Trophoblast cell (in vitro differentiated cells and primary cell): ENCODE measurements around the gene SOBP.

Experiments
- DNase-seq, 2 donors: peaks; one replicate each; pipeline ENCODE4 v3.0.0-alpha.2; 2016
- H2AFZ ChIP-seq: 2 replicates; pipeline ENCODE4 v1.6.1; 2013; ENCODE audit warnings: low read length, moderate library complexity, mild to moderate bottlenecking; ENCODE audit not compliant: insufficient read depth, poor library complexity
- H2AK5ac ChIP-seq: 2 replicates; pipeline ENCODE4 v1.6.1; 2013; ENCODE audit warnings: mild to moderate bottlenecking, low read length
- H2BK120ac ChIP-seq: 2 replicates; pipeline ENCODE4 v1.6.1; 2013; ENCODE audit warnings: low read length, mild to moderate bottlenecking, moderate library complexity; ENCODE audit not compliant: insufficient read depth, poor library complexity
- H2BK12ac ChIP-seq: 2 replicates; pipeline ENCODE4 v1.6.1; 2013; ENCODE audit warnings: mild to moderate bottlenecking, low read length, moderate library complexity
- H2BK5ac ChIP-seq: 2 replicates; pipeline ENCODE4 v1.6.1; 2013; ENCODE audit warnings: low read length, low read depth, moderate library complexity, mild to moderate bottlenecking; ENCODE audit not compliant: poor library complexity
- H3K14ac ChIP-seq: 2 replicates; pipeline ENCODE4 v1.6.1; 2013; ENCODE audit warnings: mild to moderate bottlenecking, low read length
- H3K18ac ChIP-seq: 2 replicates; pipeline ENCODE4 v1.6.1; 2013; ENCODE audit warnings: mild to moderate bottlenecking, low read length
- H3K23ac ChIP-seq: 2 replicates; pipeline ENCODE4 v1.6.1; 2013; ENCODE audit warnings: low read length
- H3K27ac ChIP-seq: 2 replicates; pipeline ENCODE4 v1.5.1; 2013; ENCODE audit warnings: low read depth, mild to moderate bottlenecking, inconsistent platforms, low read length, moderate library complexity
- H3K27me3 ChIP-seq: 2 replicates; pipeline ENCODE4 v1.6.1; 2013; ENCODE audit warnings: inconsistent platforms, mild to moderate bottlenecking, low read length, moderate library complexity; ENCODE audit not compliant: insufficient read depth
- H3K36me3 ChIP-seq, 2 experiments: 1 replicate in 1 of 2; 2 replicates in 1 of 2; pipeline ENCODE4 v1.6.1; 2013; ENCODE audit warnings: low read length in 2 of 2, mild to moderate bottlenecking in 2 of 2, moderate library complexity in 1 of 2; ENCODE audit not compliant: insufficient read depth in 2 of 2, control insufficient read depth in 1 of 2
- H3K4ac ChIP-seq: 2 replicates; pipeline ENCODE4 v1.6.1; 2013; ENCODE audit warnings: low read depth, mild to moderate bottlenecking, low read length, moderate library complexity
- H3K4me1 ChIP-seq, 2 experiments: 1 replicate in 1 of 2; 2 replicates in 1 of 2; pipeline ENCODE4 v1.6.1; 2013; ENCODE audit warnings: low read length in 2 of 2, mild to moderate bottlenecking in 2 of 2, moderate library complexity in 1 of 2; ENCODE audit not compliant: insufficient read depth in 2 of 2, control insufficient read depth in 1 of 2
- H3K4me2 ChIP-seq: 2 replicates; pipeline ENCODE4 v1.6.1; 2013; ENCODE audit warnings: inconsistent platforms, mild to moderate bottlenecking, low read length, moderate library complexity
- H3K4me3 ChIP-seq: 2 replicates; pipeline ENCODE4 v1.5.1; 2013; ENCODE audit warnings: mild to moderate bottlenecking, low read depth, low read length, inconsistent platforms
- H3K79me1 ChIP-seq: one replicate; pipeline ENCODE4 v1.6.1; 2013; ENCODE audit warnings: low read length
- H3K79me2 ChIP-seq: 2 replicates; pipeline ENCODE4 v1.6.1; 2013; ENCODE audit warnings: low read length, mild to moderate bottlenecking; ENCODE audit not compliant: control insufficient read depth, insufficient read depth, poor library complexity
- H3K9ac ChIP-seq: 2 replicates; pipeline ENCODE4 v1.6.1; 2013; ENCODE audit warnings: mild to moderate bottlenecking, low read length
- H3K9me3 ChIP-seq: 2 replicates; pipeline ENCODE4 v1.6.1; 2013; ENCODE audit warnings: low read depth, mild to moderate bottlenecking, control low read depth, inconsistent platforms, low read length; ENCODE audit not compliant: insufficient read depth
- H4K12ac ChIP-seq: 2 replicates; pipeline ENCODE4 v1.6.1; 2013; ENCODE audit warnings: low read depth, mild to moderate bottlenecking, low read length, moderate library complexity
- H4K8ac ChIP-seq: 2 replicates; pipeline ENCODE4 v1.6.1; 2013; ENCODE audit warnings: low read depth, mild to moderate bottlenecking, low read length, moderate library complexity
- H4K91ac ChIP-seq: one replicate; pipeline ENCODE4 v1.6.1; 2013; ENCODE audit warnings: low read depth, mild to moderate bottlenecking, low read length, moderate library complexity
- WGBS: extraction: QIAGEN DNeasy Blood & Tissue Kit; methylation state at CpG from one replicate; pipeline ENCODE4 v1.1.7; 2013; ENCODE audit warnings: missing lambda C conversion rate; ENCODE audit not compliant: insufficient read length, insufficient coverage; ENCODE audit errors: extremely low coverage; 5-methylcytosine and 5-hydroxymethylcytosine counted together

The SOBP gene

GRCh38 chr6:107511511-107511993 is 21.6 kb downstream of the SOBP start:
- Histone ChIP-seq H3K79me1 (no peaks in the 10 kb centered on the region), H3K79me2 (no peaks in the 10 kb centered on the region), H3K36me3 (no peaks in the 10 kb centered on the region), H2AK5ac (no peak overlapping the region), H2BK5ac (no peak overlapping the region), H3K4me3 (no peak overlapping the region), H3K4me2 (no peak overlapping the region), H4K12ac (no peak overlapping the region), H3K9ac (no peak overlapping the region), H3K27me3 (no peaks in the 10 kb centered on the region), H3K14ac (no peak overlapping the region), H4K91ac (no peak overlapping the region), H3K4ac (no peak overlapping the region), H3K9me3 (peaks cover 2% of the 10 kb centered on the region), H2AFZ (no peak overlapping the region), H3K27ac (no peak overlapping the region), H4K8ac (no peak overlapping the region), H3K4me1 (no peaks in the 10 kb centered on the region), H2BK120ac (no peak overlapping the region), H2BK12ac (no peak overlapping the region), H3K18ac (no peak overlapping the region), H3K23ac (no peak overlapping the region)
- WGBS: no CpG with 5 or more reads among the region's 5 CpGs
- no peak for DNase-seq

GRCh38 chr6:107513214-107513613 is 23.3 kb downstream of the SOBP start:
- Histone ChIP-seq H3K4me1 (no peaks in the 10 kb centered on the region), H3K4me2 (no peak overlapping the region), H3K79me1 (no peaks in the 10 kb centered on the region), H3K27ac (no peak overlapping the region), H2AFZ (no peak overlapping the region), H3K9ac (no peak overlapping the region), H3K23ac (no peak overlapping the region), H3K4me3 (no peak overlapping the region), H3K36me3 (no peaks in the 10 kb centered on the region), H4K91ac (no peak overlapping the region), H4K8ac (no peak overlapping the region), H3K9me3 (peaks cover 2% of the 10 kb centered on the region), H3K14ac (no peak overlapping the region), H2BK120ac (no peak overlapping the region), H2AK5ac (no peak overlapping the region), H2BK5ac (no peak overlapping the region), H4K12ac (no peak overlapping the region), H2BK12ac (no peak overlapping the region), H3K79me2 (no peaks in the 10 kb centered on the region), H3K18ac (no peak overlapping the region), H3K4ac (no peak overlapping the region), H3K27me3 (no peaks in the 10 kb centered on the region)
- WGBS: no CpG with 5 or more reads among the region's 2 CpGs
- DNase-seq: no peak

- Histone ChIP-seq H3K79me1 (no peaks in the 10 kb centered on the region), H3K36me3 (no peaks in the 10 kb centered on the region), H3K23ac (no peak overlapping the region), H3K4me2 (no peak overlapping the region), H4K8ac (no peak overlapping the region), H3K4me3 (no peak overlapping the region), H4K12ac (no peak overlapping the region), H2BK5ac (no peak overlapping the region), H3K4ac (no peak overlapping the region), H2AK5ac (no peak overlapping the region), H2BK12ac (no peak overlapping the region), H3K18ac (no peak overlapping the region), H3K4me1 (no peaks in the 10 kb centered on the region), H3K79me2 (no peaks in the 10 kb centered on the region), H3K27me3 (no peaks in the 10 kb centered on the region), H3K9me3 (peaks cover 2% of the 10 kb centered on the region), H2BK120ac (no peak overlapping the region), H3K27ac (no peak overlapping the region), H4K91ac (no peak overlapping the region), H2AFZ (no peak overlapping the region), H3K14ac (no peak overlapping the region), H3K9ac (no peak overlapping the region)
- no peak for DNase-seq
- no CpG with 5 or more reads among the region's 5 CpGs for WGBS
Observed at GRCh38 chr6:107515955-107516354, 26.0 kb downstream of the SOBP start.

GRCh38 chr6:107517274-107517673 is 27.4 kb downstream of the SOBP start:
- Histone ChIP-seq H4K91ac (no peak overlapping the region), H3K4ac (no peak overlapping the region), H4K8ac (no peak overlapping the region), H2AK5ac (no peak overlapping the region), H3K4me1 (no peaks in the 10 kb centered on the region), H3K79me2 (no peaks in the 10 kb centered on the region), H3K27me3 (no peaks in the 10 kb centered on the region), H2BK120ac (no peak overlapping the region), H3K4me3 (no peak overlapping the region), H3K79me1 (no peaks in the 10 kb centered on the region), H3K9ac (no peak overlapping the region), H2BK5ac (no peak overlapping the region), H3K27ac (no peak overlapping the region), H3K36me3 (no peaks in the 10 kb centered on the region), H4K12ac (no peak overlapping the region), H2AFZ (no peak overlapping the region), H2BK12ac (no peak overlapping the region), H3K23ac (no peak overlapping the region), H3K14ac (no peak overlapping the region), H3K18ac (no peak overlapping the region), H3K4me2 (no peak overlapping the region), H3K9me3 (peaks cover 2% of the 10 kb centered on the region)
- WGBS: no CpG with 5 or more reads among the region's 1 CpG
- no peak for DNase-seq
